Activated naive CD4-positive, alpha-beta T cell treated with anti-CD3 and anti-CD28 coated beads, Interleukin-2, amount 50 U/mL, for 24 hours (primary cell): Measurements from ENCODE around the gene AKR7A3.

Experiments used
- H3K27ac Mint-ChIP-seq: one replicate; pipeline ENCODE4 v1.8.0; 2021; ENCODE audit warnings: mild to moderate bottlenecking, mixed read lengths
- H3K27me3 Mint-ChIP-seq: one replicate; pipeline ENCODE4 v1.8.0; 2021; ENCODE audit warnings: mixed read lengths
- H3K36me3 Mint-ChIP-seq: one replicate; pipeline ENCODE4 v1.8.0; 2021; ENCODE audit warnings: mixed read lengths
- H3K4me1 Mint-ChIP-seq: one replicate; pipeline ENCODE4 v1.8.0; 2021; ENCODE audit warnings: mixed read lengths
- H3K4me3 Mint-ChIP-seq: one replicate; pipeline ENCODE4 v1.8.0; 2021; ENCODE audit warnings: mild to moderate bottlenecking, mixed read lengths
- H3K9me3 Mint-ChIP-seq: one replicate; pipeline ENCODE4 v1.8.0; 2021; ENCODE audit warnings: mixed read lengths

The AKR7A3 gene

DNA sequence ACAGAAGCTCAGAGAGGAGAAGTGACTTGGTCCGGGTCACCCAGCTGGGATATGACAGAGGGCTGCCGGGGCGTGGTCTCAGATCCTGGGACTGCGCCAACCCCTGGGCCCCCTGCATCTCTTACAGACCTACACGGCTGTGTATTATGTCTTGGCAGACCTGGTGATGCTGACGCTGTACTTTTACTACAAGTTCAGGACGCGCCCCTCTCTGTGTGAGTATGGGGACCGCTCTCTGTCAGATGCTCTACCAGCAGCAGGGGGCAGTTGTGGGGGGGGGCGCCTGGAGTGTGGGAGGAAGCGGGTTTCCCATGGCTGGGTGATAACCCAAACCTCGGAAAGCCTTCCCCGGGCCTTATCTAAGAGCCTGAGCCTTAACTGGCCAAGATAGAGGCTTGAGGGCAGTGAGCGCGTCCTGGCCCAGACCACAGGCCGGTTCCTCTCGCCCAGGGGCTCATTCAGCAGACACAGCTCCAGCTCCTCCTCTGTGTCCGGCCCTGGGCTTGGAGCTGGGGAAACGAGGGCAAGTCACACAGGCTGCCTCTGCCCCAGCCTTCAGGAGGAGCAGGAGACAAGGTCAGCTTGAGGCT lies 36.9 kb upstream of the AKR7A3 start:
- Mint-ChIP-seq H3K4me1 (no peaks in the 10 kb centered on the region), H3K27ac (no peak overlapping the region)

DNA sequence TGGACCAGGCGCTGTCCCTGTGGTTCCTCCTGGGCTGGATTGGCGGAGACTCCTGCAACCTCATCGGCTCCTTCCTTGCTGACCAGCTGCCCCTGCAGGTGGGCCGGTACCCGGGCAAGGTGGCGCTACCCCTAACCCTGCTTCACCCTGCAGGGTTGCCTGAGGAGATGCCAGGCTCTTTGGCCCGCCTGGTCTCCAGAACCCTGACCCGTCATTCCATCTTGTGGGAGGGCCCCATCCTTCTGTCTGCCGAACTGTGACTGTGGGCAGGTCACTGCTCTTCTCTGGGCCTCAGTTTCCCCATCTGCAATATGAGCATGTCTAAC lies 36.1 kb upstream of the AKR7A3 start:
- no peaks in the 10 kb centered on the region for H3K4me1 Mint-ChIP-seq
- H3K27me3 Mint-ChIP-seq, result no peaks in the 10 kb centered on the region
- H3K4me3 Mint-ChIP-seq, result no peak overlapping the region
- peaks cover 2% of the 10 kb centered on the region for H3K36me3 Mint-ChIP-seq
- no peaks in the 10 kb centered on the region for H3K9me3 Mint-ChIP-seq
- no peak overlapping the region for H3K27ac Mint-ChIP-seq

More for the DNA sequence above, 36.9 kb upstream of the AKR7A3 start:
- H3K27me3 Mint-ChIP-seq, result no peaks in the 10 kb centered on the region
- H3K4me3 Mint-ChIP-seq, result no peak overlapping the region
- H3K36me3 Mint-ChIP-seq, result peaks cover 2% of the 10 kb centered on the region
- no peaks in the 10 kb centered on the region for H3K9me3 Mint-ChIP-seq

DNA sequence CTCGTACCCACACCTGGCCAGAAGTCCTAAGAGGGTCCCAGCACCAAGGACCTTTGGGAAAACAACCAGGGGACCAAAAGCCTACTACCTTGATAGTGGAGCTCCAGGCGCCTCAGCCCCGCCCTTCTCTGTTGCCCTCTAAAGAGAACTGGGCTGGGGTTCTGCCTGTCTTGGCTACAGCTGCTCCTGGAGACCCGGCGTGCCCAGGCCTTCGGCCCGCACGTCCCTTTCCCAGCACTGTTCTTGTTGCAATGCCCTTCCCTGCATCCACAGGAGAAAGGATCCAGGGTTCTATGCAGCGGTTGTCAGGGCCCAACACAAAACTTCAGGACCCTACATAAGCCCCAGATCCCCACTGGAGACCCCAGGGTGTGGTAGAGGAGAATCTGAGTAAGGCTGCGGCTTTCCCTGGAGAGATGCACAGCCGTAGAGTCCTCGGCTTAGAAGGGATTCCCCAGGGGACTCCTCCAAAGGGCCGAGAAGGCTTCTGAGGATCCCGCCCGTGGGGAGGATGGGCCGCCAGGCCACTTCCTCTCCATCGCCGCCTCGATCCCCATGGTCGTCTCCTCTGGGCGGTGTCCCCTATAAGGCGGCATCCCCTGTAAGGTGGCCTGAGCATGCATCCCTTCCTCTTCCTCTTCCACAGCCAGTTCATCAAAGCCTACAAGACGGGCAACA lies 35.6 kb upstream of the AKR7A3 start:
- Mint-ChIP-seq H3K4me3 (no peak overlapping the region), H3K4me1 (no peaks in the 10 kb centered on the region), H3K27me3 (no peaks in the 10 kb centered on the region), H3K36me3 (peaks cover 4% of the 10 kb centered on the region), H3K27ac (no peak overlapping the region), H3K9me3 (no peaks in the 10 kb centered on the region)

DNA sequence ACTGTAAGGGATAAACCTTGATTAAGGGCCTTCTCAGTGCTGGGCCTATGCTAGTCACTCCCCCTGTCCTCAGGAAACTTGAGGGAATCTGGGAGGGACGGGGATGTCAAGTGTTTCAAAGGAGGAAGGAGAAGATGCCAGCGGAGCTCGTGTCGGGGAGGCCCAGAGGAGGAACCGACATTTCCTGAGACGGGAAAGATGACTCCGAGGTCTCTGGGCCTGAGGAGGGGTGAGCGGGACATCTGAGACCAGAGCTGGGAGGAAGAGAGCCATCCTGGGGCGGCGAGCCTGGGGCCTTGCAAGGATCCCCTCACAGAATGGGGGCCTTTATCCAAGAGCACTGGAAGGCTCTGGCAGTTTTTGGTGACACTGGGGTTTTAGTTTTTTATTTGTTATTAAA lies 33.9 kb upstream of the AKR7A3 start:
- Mint-ChIP-seq H3K4me1 (no peaks in the 10 kb centered on the region), H3K27me3 (no peaks in the 10 kb centered on the region), H3K4me3 (no peak overlapping the region), H3K27ac (no peak overlapping the region), H3K9me3 (no peaks in the 10 kb centered on the region), H3K36me3 (peaks cover 4% of the 10 kb centered on the region)

GRCh38 chr1:19321071-19321470 lies 32.5 kb upstream of the AKR7A3 start:
- no peaks in the 10 kb centered on the region for H3K9me3 Mint-ChIP-seq
- H3K27me3 Mint-ChIP-seq, result no peaks in the 10 kb centered on the region
- H3K4me1 Mint-ChIP-seq, result peaks cover under 1% of the 10 kb centered on the region
- H3K36me3 Mint-ChIP-seq, result peaks cover 4% of the 10 kb centered on the region
- H3K27ac Mint-ChIP-seq, result no peak overlapping the region
- H3K4me3 Mint-ChIP-seq, result no peak overlapping the region

GRCh38 chr1:19319196-19319595 lies 30.6 kb upstream of the AKR7A3 start:
- Mint-ChIP-seq H3K36me3 (peaks cover 4% of the 10 kb centered on the region), H3K27ac (no peak overlapping the region), H3K4me1 (peaks cover 6% of the 10 kb centered on the region), H3K9me3 (no peaks in the 10 kb centered on the region), H3K27me3 (no peaks in the 10 kb centered on the region), H3K4me3 (no peak overlapping the region)

DNA sequence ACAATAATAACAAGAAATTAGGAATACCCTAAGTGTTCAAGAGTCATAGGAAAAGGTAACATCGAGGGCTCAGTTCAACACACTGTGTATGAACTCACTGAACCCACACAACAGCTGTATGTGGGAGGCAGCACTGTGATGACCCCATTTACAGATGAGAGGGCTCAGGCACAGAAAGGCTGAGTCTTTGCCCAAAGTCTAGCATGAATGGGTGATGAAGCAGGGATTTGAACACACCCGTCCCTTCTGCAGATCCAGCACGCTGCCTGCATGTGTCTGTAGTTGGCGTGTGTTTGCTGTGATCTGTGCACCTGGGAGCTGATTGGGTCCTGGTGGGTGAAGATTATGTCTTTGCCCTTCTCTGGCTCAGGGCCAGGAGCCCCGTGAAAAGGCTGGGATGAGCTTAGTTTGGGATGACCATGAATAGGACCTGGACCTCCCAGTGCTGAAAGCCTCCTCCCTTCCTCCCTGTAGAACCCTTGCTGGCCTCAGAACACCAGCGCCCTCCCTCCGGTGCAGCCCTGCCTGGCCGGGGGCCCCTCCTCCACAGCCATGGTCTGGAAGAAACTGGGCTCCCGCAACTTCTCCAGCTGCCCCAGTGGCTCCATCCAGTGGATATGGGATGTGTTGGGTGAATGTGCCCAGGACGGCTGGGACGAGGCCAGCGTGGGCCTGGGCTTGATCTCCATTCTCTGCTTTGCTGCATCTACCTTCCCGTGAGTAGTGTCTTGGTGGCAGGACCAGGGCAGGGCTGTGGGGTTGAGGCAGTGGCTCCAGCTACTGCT lies 28.7 kb upstream of the AKR7A3 start:
- Mint-ChIP-seq H3K9me3 (no peaks in the 10 kb centered on the region), H3K27me3 (no peaks in the 10 kb centered on the region), H3K4me1 (peaks cover 18% of the 10 kb centered on the region), H3K36me3 (peaks cover 2% of the 10 kb centered on the region), H3K4me3 (no peak overlapping the region), H3K27ac (no peak overlapping the region)

GRCh38 chr1:19315378-19316198 lies 27.0 kb upstream of the AKR7A3 start:
- no peaks in the 10 kb centered on the region for H3K27me3 Mint-ChIP-seq
- H3K36me3 Mint-ChIP-seq, result peaks cover 2% of the 10 kb centered on the region
- H3K4me1 Mint-ChIP-seq, result peaks cover 26% of the 10 kb centered on the region
- H3K4me3 Mint-ChIP-seq, result no peak overlapping the region
- no peaks in the 10 kb centered on the region for H3K9me3 Mint-ChIP-seq
- H3K27ac Mint-ChIP-seq, result peak overlapping the region; percentile 26

DNA sequence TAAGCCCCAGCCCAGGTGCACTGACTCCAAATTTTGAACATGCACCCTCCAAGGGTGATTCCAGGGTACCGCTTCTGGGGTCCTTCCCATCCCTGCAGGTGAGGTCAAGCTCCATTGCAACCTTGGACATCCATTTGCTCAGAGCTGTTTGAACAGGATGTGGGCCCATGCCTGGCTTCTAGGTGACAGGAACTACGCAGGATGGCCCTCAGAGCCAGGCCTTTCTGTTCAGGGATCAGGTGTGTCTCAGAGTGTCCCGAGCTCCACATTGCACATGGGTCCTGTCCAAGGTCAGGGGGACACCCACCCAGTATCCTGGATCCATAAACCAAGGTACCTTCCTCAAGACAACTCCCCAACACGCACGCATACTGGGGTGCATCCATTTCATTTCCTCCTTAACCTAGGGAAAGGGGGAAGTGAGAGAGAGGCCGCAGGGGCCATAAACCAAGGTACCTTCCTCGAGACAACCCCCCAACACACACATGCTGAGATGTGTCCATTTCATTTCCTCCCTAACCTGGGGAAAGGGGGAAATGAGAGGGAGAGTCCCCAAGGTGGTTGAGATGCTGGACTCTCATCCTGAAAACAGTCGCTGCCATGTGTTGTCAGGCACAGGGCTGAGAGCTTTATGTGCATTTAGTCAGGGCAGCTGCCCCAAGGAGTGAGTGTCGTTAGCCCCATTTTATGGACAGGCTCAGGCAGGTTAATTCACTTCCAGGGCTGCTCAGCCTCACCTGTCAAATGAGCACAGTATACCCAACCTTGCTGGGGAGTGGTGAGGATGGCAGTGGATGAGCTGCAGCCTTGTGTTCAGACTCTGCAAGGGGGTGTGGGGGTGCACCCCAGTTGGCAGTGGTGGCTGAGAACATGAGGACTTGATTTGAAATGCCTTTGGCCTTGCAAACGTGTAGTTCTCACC lies 25.7 kb upstream of the AKR7A3 start:
- peaks cover under 1% of the 10 kb centered on the region for H3K36me3 Mint-ChIP-seq
- no peaks in the 10 kb centered on the region for H3K9me3 Mint-ChIP-seq
- H3K27me3 Mint-ChIP-seq, result no peaks in the 10 kb centered on the region
- no peak overlapping the region for H3K4me3 Mint-ChIP-seq
- peaks cover 33% of the 10 kb centered on the region for H3K4me1 Mint-ChIP-seq
- H3K27ac Mint-ChIP-seq, result no peak overlapping the region

GRCh38 chr1:19313636-19313959 lies 25.0 kb upstream of the AKR7A3 start:
- Mint-ChIP-seq H3K36me3 (no peaks in the 10 kb centered on the region), H3K4me1 (peaks cover 38% of the 10 kb centered on the region), H3K27ac (no peak overlapping the region)

GRCh38 chr1:19312782-19313635 lies 24.4 kb upstream of the AKR7A3 start:
- Mint-ChIP-seq H3K4me1 (peaks cover 38% of the 10 kb centered on the region), H3K27ac (peak overlapping the region; percentile 27), H3K9me3 (no peaks in the 10 kb centered on the region), H3K36me3 (no peaks in the 10 kb centered on the region), H3K4me3 (peak overlapping the region; percentile 66), H3K27me3 (no peaks in the 10 kb centered on the region)

More at GRCh38 chr1:19313636-19313959, 25.0 kb upstream of the AKR7A3 start:
- H3K27me3 Mint-ChIP-seq, result no peaks in the 10 kb centered on the region
- H3K9me3 Mint-ChIP-seq, result no peaks in the 10 kb centered on the region
- H3K4me3 Mint-ChIP-seq, result peak overlapping the region; percentile 66

GRCh38 chr1:19311931-19312781 lies 23.6 kb upstream of the AKR7A3 start, which contains the start of the genes AKR7A2 and SLC66A1:
TSS of gene AKR7A2 (minus strand) at chr1:19312144. CDS start at chr1:19312124, 20 bp downstream.
TSS of gene SLC66A1 (plus strand) at chr1:19312326. CDS start at chr1:19317678, 5,352 bp downstream.
- H3K27me3 Mint-ChIP-seq, result no peaks in the 10 kb centered on the region
- peak within 1 kb of the TSS; percentile 91 for H3K4me3 Mint-ChIP-seq
- peaks cover 4% of the 10 kb centered on the region for H3K36me3 Mint-ChIP-seq
- peaks cover 43% of the 10 kb centered on the region for H3K4me1 Mint-ChIP-seq
- H3K9me3 Mint-ChIP-seq, result no peaks in the 10 kb centered on the region
- H3K27ac Mint-ChIP-seq, result peak within 1 kb of the TSS; percentile 76

- peak overlapping the region; percentile 91 for H3K4me3 Mint-ChIP-seq
- H3K27me3 Mint-ChIP-seq, result no peaks in the 10 kb centered on the region
- peaks cover 4% of the 10 kb centered on the region for H3K36me3 Mint-ChIP-seq
- H3K9me3 Mint-ChIP-seq, result no peaks in the 10 kb centered on the region
- peaks cover 43% of the 10 kb centered on the region for H3K4me1 Mint-ChIP-seq
- H3K27ac Mint-ChIP-seq, result peak overlapping the region; percentile 76
Measured at GRCh38 chr1:19311503-19311930, 22.9 kb upstream of the AKR7A3 start.
